GM23248 (cell line): ENCODE measurements around the gene CHST9.

Experiments
- EZH2 ChIP-seq: fragments of 200-600 bp; sonication (generic); IDR thresholded peaks from 2 replicates; pipeline ENCODE4 v1.6.1; 2018; ENCODE audit warnings: antibody characterized with exemption, mild to moderate bottlenecking; ENCODE audit not compliant: insufficient read depth, poor library complexity, severe bottlenecking
- EZH2phosphoT487 ChIP-seq: fragments of 200-600 bp; sonication (generic); IDR thresholded peaks from 2 replicates; pipeline ENCODE4 v1.6.1; 2018; ENCODE audit warnings: antibody characterized with exemption, moderate library complexity, mild to moderate bottlenecking, low read depth; ENCODE audit not compliant: insufficient read depth

DNA sequence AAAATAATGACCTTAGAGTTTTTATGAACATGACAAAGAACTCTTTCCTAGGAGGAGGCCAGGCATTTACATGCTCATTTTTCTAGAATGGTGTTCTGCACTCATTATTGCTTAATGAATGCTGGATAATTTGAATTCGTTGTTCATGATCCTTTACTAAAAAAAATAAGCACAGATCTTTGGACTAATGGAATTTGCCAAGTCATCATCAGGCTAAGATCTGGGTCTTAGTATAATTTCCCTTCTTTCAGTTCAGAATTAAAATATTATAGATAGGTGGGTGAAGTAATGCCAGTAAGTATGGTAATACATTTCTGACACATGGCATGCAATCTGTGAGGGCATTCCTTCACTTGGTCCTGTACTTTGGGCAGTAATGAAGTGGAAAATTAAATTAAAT, 175.8 kb downstream of the CHST9 start:
- TF ChIP-seq EZH2 (no peak), EZH2phosphoT487 (no peak)
